ENCODE results near the gene ZNF202.

The ZNF202 gene

DNA sequence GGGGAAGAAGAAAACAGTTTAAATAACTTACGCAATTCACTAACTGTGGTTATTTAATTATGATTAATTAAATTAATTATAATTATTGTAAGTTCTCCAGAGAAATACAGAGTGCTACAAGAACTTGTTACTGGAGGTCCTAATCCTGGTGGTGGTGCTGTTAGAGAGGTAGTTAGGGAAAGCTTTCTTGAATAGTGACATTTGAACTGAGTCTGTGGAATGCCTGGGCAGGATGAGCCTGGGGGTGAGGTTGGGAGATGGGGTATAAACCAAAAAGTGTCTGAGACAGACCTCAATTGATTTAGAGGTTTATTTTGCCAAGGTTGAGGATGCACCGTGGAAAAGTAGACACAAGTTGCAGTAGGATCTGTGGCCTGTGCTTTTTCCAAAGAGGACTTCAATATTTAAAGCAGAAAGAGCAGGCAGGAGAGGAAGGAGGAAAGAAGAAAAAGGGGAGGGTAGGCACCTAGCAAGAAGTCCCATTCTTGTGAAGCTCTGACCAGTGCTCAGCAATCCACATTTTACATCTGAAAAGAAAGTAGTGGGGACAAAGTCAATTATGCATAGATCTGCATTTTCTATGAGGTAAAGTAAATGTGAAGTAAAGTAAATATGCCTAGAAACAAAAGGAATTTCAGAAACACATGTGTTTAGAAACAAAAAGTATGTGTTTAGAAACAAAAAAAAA is 4.4 kb upstream of the ZNF202 start:
- Histone ChIP-seq H4K20me1 (peaks cover 0 to 2% (median 0%) of the 10 kb centered on the region in 11 experiments; a peak in 2 of 22 replicates), H3K4me2 (no peak overlapping the region), H3K4me3 (no peak overlapping the region), H3K27me3 (no peaks in the 10 kb centered on the region), H3K36me3 (no peaks in the 10 kb centered on the region), H3K9me3 (replicated peaks in 1 of 11) (peaks cover 5 to 13% (median 7%) of the 10 kb centered on the region in 11 experiments; a peak in 13 of 22 replicates), H3K9ac (no peak overlapping the region), H3K27ac (no peak overlapping the region), H3K4me1 (peaks cover 0 to 8% (median 7%) of the 10 kb centered on the region in 10 experiments; a peak in 16 of 20 replicates)
- TF ChIP-seq Cebpa-rat (IDR thresholded peaks at IDR 0.05) = no peak

DNA sequence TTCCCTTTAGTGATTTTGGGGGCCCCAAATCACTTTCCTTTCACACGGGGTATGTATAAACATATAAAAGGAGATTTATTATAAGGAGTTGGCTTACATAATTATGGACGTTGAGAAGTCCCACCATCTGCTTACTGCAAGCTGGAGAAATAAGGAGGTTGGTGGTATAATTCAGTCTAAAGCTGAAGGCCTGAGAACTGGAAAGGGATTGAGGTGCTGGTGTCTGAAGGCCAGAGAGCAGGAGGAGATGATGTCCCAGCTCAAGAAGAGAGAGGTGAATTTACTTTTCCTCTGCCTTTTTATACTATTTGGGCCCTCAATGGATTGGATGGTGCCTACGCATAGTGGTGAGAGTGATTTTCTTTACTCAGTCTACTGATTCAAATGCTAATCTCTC is 1.3 kb upstream of the ZNF202 start:
- H3K4me3 ChIP-seq = no peak overlapping the region

DNA sequence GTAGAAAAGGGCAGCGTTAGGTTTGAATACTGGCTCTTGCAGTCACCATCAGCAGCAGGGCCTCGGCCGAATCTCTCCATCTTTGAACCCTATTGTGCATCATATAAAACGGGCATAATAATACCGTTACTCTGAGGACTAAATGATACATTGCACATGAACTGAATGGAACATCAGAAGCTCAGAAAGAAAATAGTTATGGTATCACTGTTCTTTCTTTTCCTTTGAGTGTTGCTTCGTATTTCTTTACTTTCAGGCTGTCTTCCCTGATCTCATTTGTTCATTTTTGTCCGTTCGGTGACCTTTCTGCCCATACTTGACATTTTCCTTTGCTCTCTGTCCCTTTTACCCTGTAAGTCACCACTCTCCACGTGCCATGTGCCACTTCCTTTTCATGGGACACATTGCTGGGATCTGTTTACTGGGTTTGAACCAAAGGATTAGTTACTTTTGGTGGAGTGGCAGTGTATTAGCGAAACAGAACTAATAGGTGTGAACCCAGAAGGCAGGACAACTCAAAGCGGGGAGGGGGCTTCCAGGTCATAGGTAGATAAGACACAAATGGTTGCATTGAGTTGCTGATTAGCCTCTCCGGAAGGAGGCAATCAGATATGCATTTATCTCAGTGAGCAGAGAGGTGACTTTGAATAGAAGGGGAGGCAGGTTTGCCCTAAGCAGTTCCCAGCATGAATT is 717 bp upstream of the ZNF202 start:
- no peak for TF ChIP-seq Cebpa-rat (IDR thresholded peaks at IDR 0.05)
- peaks cover 6 to 22% (median 21%) of the 10 kb centered on the region in 11 experiments; a peak in 20 of 22 replicates for H3K9me3 ChIP-seq (replicated peaks in 1 of 11)
- peak overlapping the region; percentile 74 to 91 (median 84) for H3K4me3 ChIP-seq
- H3K36me3 ChIP-seq = peaks cover 22 to 32% (median 30%) of the 10 kb centered on the region in 11 experiments
- H4K20me1 ChIP-seq = peaks cover 0 to 39% (median 4%) of the 10 kb centered on the region in 11 experiments; a peak in 7 of 22 replicates
- peaks cover 15 to 25% (median 20%) of the 10 kb centered on the region in 10 experiments for H3K4me1 ChIP-seq
- H3K27ac ChIP-seq = peak overlapping the region; percentile 83 to 96 (median 92); a peak in 19 of 22 replicates
- H3K9ac ChIP-seq = peak overlapping the region; percentile 90 to 96 (median 94)
- H3K27me3 ChIP-seq = no peaks in the 10 kb centered on the region
- peak overlapping the region; percentile 74 to 95 (median 86) for H3K4me2 ChIP-seq

More for the DNA sequence above, 1.3 kb upstream of the ZNF202 start:
- H3K27ac ChIP-seq = no peak overlapping the region
- no peak for TF ChIP-seq Cebpa-rat (IDR thresholded peaks at IDR 0.05)
- peaks cover 0 to 33% (median 4%) of the 10 kb centered on the region in 11 experiments; a peak in 7 of 22 replicates for H4K20me1 ChIP-seq
- H3K27me3 ChIP-seq = no peaks in the 10 kb centered on the region
- H3K4me2 ChIP-seq = peak overlapping the region in 9 of 11 experiments; percentile 74 to 95 (median 81); a peak in 15 of 22 replicates
- H3K36me3 ChIP-seq = peaks cover 17 to 26% (median 25%) of the 10 kb centered on the region in 11 experiments
- H3K4me1 ChIP-seq = peaks cover 15 to 25% (median 20%) of the 10 kb centered on the region in 10 experiments
- peaks cover under 1 to 17% (median 15%) of the 10 kb centered on the region in 11 experiments; a peak in 19 of 22 replicates for H3K9me3 ChIP-seq (replicated peaks in 1 of 11)
- H3K9ac ChIP-seq = no peak overlapping the region

DNA sequence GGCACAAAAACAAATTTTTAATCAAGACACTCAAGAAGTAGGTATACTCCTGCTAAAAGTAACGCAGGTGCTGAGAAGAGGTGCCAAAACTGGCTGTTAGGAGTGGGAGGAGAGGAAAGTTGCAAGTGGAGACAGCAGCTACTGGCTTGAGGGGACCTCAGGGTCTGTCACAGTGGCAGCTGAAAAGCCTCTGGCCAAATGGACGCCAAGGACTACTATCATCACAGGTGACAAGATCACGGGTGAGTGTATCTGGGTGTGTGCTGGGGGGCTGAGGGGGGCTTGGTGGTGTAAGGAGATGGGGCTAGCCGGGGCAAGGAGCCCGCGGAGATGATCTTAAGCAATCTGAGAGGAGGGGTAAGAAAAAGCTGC is 687 bp downstream of the ZNF202 start:
- Histone ChIP-seq H3K9me3 (replicated peaks in 1 of 11) (peaks cover 7 to 27% (median 23%) of the 10 kb centered on the region in 11 experiments; a peak in 20 of 22 replicates), H3K36me3 (peaks cover 36 to 46% (median 45%) of the 10 kb centered on the region in 11 experiments), H3K27me3 (no peaks in the 10 kb centered on the region), H3K4me2 (peak overlapping the region; percentile 74 to 97 (median 92)), H3K9ac (peak overlapping the region; percentile 90 to 96 (median 94)), H3K4me1 (peaks cover 15 to 25% (median 20%) of the 10 kb centered on the region in 10 experiments), H3K4me3 (peak overlapping the region; percentile 74 to 91 (median 84)), H3K27ac (peak overlapping the region; percentile 83 to 96 (median 92)), H4K20me1 (peaks cover 0 to 53% (median 8%) of the 10 kb centered on the region in 11 experiments; a peak in 10 of 22 replicates)
- TF ChIP-seq Cebpa-rat (IDR thresholded peaks at IDR 0.05) = no peak

- H3K27me3 ChIP-seq = no peaks in the 10 kb centered on the region
- no peak overlapping the region for H3K4me2 ChIP-seq
- no peak for TF ChIP-seq Cebpa-rat (IDR thresholded peaks at IDR 0.05)
- H3K36me3 ChIP-seq = peaks cover 60 to 70% (median 68%) of the 10 kb centered on the region in 11 experiments
- no peak overlapping the region for H3K27ac ChIP-seq
- peak overlapping the region in 2 of 10 experiments; percentile 9 to 15; a peak in 3 of 20 replicates for H3K4me3 ChIP-seq
- H3K9me3 ChIP-seq (replicated peaks in 1 of 11) = peaks cover 7 to 27% (median 23%) of the 10 kb centered on the region in 11 experiments; a peak in 20 of 22 replicates
- peaks cover 15 to 25% (median 20%) of the 10 kb centered on the region in 10 experiments for H3K4me1 ChIP-seq
- H3K9ac ChIP-seq = no peak overlapping the region
- H4K20me1 ChIP-seq = peaks cover 0 to 77% (median 26%) of the 10 kb centered on the region in 11 experiments; a peak in 11 of 22 replicates
These were observed 3.1 kb downstream of the ZNF202 start for GRCh38 chr11:123738374-123738773.

GRCh38 chr11:123736769-123737168 is 4.7 kb downstream of the ZNF202 start:
- peaks cover 0 to 93% (median 33%) of the 10 kb centered on the region in 11 experiments; a peak in 11 of 22 replicates for H4K20me1 ChIP-seq
- TF ChIP-seq Cebpa-rat (IDR thresholded peaks at IDR 0.05) = no peak
- no peaks in the 10 kb centered on the region for H3K27me3 ChIP-seq
- H3K9me3 ChIP-seq (replicated peaks in 1 of 11) = peaks cover 7 to 27% (median 23%) of the 10 kb centered on the region in 11 experiments; a peak in 20 of 22 replicates
- no peak overlapping the region for H3K4me2 ChIP-seq
- no peak overlapping the region for H3K9ac ChIP-seq
- peaks cover 12 to 18% (median 14%) of the 10 kb centered on the region in 10 experiments for H3K4me1 ChIP-seq
- H3K36me3 ChIP-seq = peaks cover 62 to 86% (median 83%) of the 10 kb centered on the region in 11 experiments
- no peak overlapping the region for H3K27ac ChIP-seq
- no peak overlapping the region for H3K4me3 ChIP-seq

DNA sequence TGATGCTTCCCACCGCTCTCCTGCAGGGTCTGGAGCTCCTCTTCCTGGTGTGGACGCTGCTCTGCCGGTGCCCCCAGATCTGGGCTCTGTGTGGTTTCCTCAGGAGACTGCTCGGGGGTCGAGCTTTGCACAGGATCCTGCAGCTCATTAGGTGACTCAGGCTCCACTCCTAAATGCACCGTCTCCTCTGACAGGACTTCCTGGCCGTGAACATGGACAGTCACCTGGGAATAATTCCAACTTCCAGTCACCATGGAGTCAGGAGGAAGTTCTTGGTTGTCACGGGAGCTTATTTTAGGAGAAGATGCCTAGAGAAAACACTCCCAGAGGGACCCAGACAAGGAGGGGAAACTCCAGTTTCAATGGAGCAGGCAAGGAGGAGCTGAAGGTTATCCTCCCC is 11.9 kb downstream of the ZNF202 start:
- peaks cover 81 to 100% (median 100%) of the 10 kb centered on the region in 11 experiments for H3K36me3 ChIP-seq
- TF ChIP-seq Cebpa-rat (IDR thresholded peaks at IDR 0.05) = no peak
- H3K4me2 ChIP-seq = no peak overlapping the region
- peaks cover 29 to 53% (median 40%) of the 10 kb centered on the region in 11 experiments for H3K9me3 ChIP-seq (replicated peaks in 1 of 11)
- H3K27me3 ChIP-seq = no peaks in the 10 kb centered on the region
- H3K4me1 ChIP-seq = no peaks in the 10 kb centered on the region
- peaks cover 0 to 75% (median 44%) of the 10 kb centered on the region in 11 experiments; a peak in 15 of 22 replicates for H4K20me1 ChIP-seq
- no peak overlapping the region for H3K9ac ChIP-seq
- no peak overlapping the region for H3K27ac ChIP-seq
- H3K4me3 ChIP-seq = no peak overlapping the region

GRCh38 chr11:123725995-123726655 is 15.3 kb downstream of the ZNF202 start:
- Histone ChIP-seq H3K9me3 (replicated peaks in 1 of 11) (peaks cover 29 to 53% (median 40%) of the 10 kb centered on the region in 11 experiments), H3K4me2 (no peak overlapping the region), H3K36me3 (peaks cover 72 to 90% (median 85%) of the 10 kb centered on the region in 11 experiments), H3K4me3 (no peak overlapping the region), H3K4me1 (no peaks in the 10 kb centered on the region), H3K27ac (no peak overlapping the region), H4K20me1 (peaks cover 0 to 69% (median 26%) of the 10 kb centered on the region in 11 experiments; a peak in 14 of 22 replicates), H3K9ac (no peak overlapping the region), H3K27me3 (no peaks in the 10 kb centered on the region)
- TF ChIP-seq Cebpa-rat (IDR thresholded peaks at IDR 0.05) = no peak

Measured in BLaER1 treated with 17β-estradiol and CSF1 and Interleukin-3, amounts not matched to agents 10 nM and 100 nM (cell line).